ENCODE data around the gene TMEM147.

- TF ChIP-seq, protein P1, sequence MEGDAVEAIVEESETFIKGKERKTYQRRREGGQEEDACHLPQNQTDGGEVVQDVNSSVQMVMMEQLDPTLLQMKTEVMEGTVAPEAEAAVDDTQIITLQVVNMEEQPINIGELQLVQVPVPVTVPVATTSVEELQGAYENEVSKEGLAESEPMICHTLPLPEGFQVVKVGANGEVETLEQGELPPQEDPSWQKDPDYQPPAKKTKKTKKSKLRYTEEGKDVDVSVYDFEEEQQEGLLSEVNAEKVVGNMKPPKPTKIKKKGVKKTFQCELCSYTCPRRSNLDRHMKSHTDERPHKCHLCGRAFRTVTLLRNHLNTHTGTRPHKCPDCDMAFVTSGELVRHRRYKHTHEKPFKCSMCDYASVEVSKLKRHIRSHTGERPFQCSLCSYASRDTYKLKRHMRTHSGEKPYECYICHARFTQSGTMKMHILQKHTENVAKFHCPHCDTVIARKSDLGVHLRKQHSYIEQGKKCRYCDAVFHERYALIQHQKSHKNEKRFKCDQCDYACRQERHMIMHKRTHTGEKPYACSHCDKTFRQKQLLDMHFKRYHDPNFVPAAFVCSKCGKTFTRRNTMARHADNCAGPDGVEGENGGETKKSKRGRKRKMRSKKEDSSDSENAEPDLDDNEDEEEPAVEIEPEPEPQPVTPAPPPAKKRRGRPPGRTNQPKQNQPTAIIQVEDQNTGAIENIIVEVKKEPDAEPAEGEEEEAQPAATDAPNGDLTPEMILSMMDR (conservative IDR thresholded peaks at IDR 0.05 in 1 of 2, IDR thresholded peaks at IDR 0.05 in 1 of 2; ENCODE audit: extremely low read depth in 1 of 2, insufficient read depth in 1 of 2, low read depth in 1 of 2, low read length in 2 of 2), result no peak
- no peak for TF ChIP-seq EZH2 (IDR thresholded peaks at IDR 0.05; ENCODE audit: borderline replicate concordance, low read length)
These were observed 3.2 kb upstream of the TMEM147 start for GRCh38 chr19:35542209-35542608.
